Activated CD4-positive, alpha-beta T cell treated with anti-CD3 and anti-CD28 coated beads, Interleukin-2, amount 10 ng/mL, durations not matched to agents 24 days and 14 days (primary cell): ENCODE measurements around the gene TIMM44. TPM values are rescaled to one million over a fixed set of nuclear protein-coding genes. Genes with fewer than 3 reads are reported as not detected.
"Not testable (repeated sequence)": the region's sequence is repeated elsewhere in the genome, so short reads cannot be mapped to it uniquely, and the experiment has no call there.

Experiments used
- DNase-seq: peaks from one replicate; pipeline ENCODE4 v3.0.0; 2022
- H3K27ac Mint-ChIP-seq: one replicate; pipeline ENCODE4 v1.8.0; 2022; ENCODE audit warnings: mild to moderate bottlenecking, mixed read lengths
- H3K27me3 Mint-ChIP-seq: one replicate; pipeline ENCODE4 v1.8.0; 2022; ENCODE audit warnings: mixed read lengths
- H3K36me3 Mint-ChIP-seq: one replicate; pipeline ENCODE4 v1.8.0; 2022; ENCODE audit warnings: low read depth, mild to moderate bottlenecking, mixed read lengths
- H3K4me1 Mint-ChIP-seq: one replicate; pipeline ENCODE4 v1.8.0; 2021; ENCODE audit warnings: mixed read lengths
- H3K4me3 Mint-ChIP-seq: one replicate; pipeline ENCODE4 v1.8.0; 2022; ENCODE audit warnings: mild to moderate bottlenecking, moderate library complexity, mixed read lengths
- H3K9me3 Mint-ChIP-seq: one replicate; pipeline ENCODE4 v1.8.0; 2021; ENCODE audit warnings: mixed read lengths
- intact Hi-C: fragments of 100-400 bp; cut with micrococcal nuclease; formaldehyde crosslinking; loops from one replicate; pipeline ENCODE4 v1.15.1; 2023
- total RNA-seq: library from RNA; stranded (reverse); gene quantifications from 2 replicates; pipeline ENCODE4 v1.2.3, GENCODE V29; 2022

TIMM44 gene
- total RNA-seq, 1 donor from 2014 or later, result 111 TPM

- H3K4me1 Mint-ChIP-seq, result no peaks in the 10 kb centered on the region
- intact Hi-C loops, result no loop called here
- H3K4me3 Mint-ChIP-seq, result no peak overlapping the region
- H3K9me3 Mint-ChIP-seq, result no peaks in the 10 kb centered on the region
- no peaks in the 10 kb centered on the region for H3K27me3 Mint-ChIP-seq
- peaks cover 33% of the 10 kb centered on the region for H3K36me3 Mint-ChIP-seq
- no peak for DNase-seq
- no peak overlapping the region for H3K27ac Mint-ChIP-seq
These were observed 25.5 kb upstream of the TIMM44 start for GRCh38 chr19:7968796-7969554.

GRCh38 chr19:7968008-7968795 is 24.7 kb upstream of the TIMM44 start:
- no peak overlapping the region for H3K4me3 Mint-ChIP-seq
- intact Hi-C loops, result no loop called here
- H3K27ac Mint-ChIP-seq, result no peak overlapping the region
- peaks cover 31% of the 10 kb centered on the region for H3K36me3 Mint-ChIP-seq
- no peak for DNase-seq
- no peaks in the 10 kb centered on the region for H3K4me1 Mint-ChIP-seq
- no peaks in the 10 kb centered on the region for H3K9me3 Mint-ChIP-seq
- H3K27me3 Mint-ChIP-seq, result no peaks in the 10 kb centered on the region

DNA sequence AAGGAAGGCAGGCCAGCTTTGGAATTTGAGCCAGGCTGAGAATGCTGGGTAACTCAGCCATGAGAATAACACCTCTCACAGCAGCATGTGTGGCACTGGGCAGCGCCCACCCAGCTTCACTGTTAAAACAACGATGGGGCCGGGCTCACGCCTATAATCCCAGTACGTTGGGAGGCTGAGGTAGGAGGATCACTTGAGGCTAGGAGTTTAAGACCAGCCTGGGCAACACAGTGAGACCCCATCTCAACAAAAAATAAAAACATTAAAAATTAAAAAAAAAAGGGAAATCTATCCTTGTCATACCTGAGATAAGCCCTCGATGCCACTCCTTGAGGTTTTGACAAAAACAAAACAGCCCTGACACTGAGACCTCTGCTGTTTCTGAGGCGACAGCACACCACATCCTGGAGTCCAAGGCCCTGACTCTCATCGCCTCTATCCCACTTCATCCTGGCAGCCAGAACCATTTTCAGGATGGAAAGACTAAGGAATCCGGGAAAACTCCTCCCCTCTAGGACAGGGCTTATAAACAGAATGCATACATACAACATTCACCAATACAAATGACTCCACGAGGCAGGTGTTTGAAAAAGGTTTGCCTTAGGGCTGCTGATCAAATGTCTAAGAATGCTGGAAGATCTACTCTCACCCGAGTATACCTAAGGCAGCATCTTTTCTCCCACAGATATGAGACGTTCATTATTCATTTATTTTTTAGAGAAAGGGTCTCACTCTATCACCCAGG is 22.6 kb upstream of the TIMM44 start:
- Mint-ChIP-seq H3K27ac (peak overlapping the region; percentile 54), H3K4me1 (no peaks in the 10 kb centered on the region), H3K27me3 (no peaks in the 10 kb centered on the region), H3K9me3 (no peaks in the 10 kb centered on the region), H3K4me3 (no peak overlapping the region), H3K36me3 (peaks cover 40% of the 10 kb centered on the region)
- DNase-seq, result no peak
- intact Hi-C loops, result no loop called here

- H3K4me3 Mint-ChIP-seq, result no peak overlapping the region
- H3K27me3 Mint-ChIP-seq, result no peaks in the 10 kb centered on the region
- H3K4me1 Mint-ChIP-seq, result no peaks in the 10 kb centered on the region
- no peak for DNase-seq
- H3K9me3 Mint-ChIP-seq, result no peaks in the 10 kb centered on the region
- peaks cover 42% of the 10 kb centered on the region for H3K36me3 Mint-ChIP-seq
- intact Hi-C loops, result no loop called here
- H3K27ac Mint-ChIP-seq, result peak overlapping the region; percentile 3
These were observed 21.9 kb upstream of the TIMM44 start for GRCh38 chr19:7965259-7965841.

DNA sequence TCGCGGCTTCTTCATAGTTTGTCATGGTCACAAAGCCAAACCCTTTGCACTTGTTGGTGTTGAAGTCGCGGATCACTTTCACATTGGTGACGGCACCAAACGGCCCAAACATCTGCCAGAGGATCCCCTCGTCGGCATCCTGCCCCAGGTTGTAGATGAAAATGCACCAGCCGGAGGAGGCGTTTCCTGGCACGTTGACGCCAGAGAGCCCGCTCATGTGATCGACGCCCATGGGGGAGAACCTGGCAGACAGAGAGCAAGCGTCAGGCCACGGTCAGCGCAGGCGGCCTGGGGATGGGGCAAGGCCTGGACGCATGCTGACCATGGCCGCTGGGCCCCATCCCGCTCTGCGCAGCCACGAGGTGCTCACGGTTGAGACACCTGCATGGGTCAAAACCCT is 20.1 kb upstream of the TIMM44 start:
- Mint-ChIP-seq H3K9me3 (no peaks in the 10 kb centered on the region), H3K4me3 (no peak overlapping the region), H3K4me1 (no peaks in the 10 kb centered on the region), H3K36me3 (peaks cover 45% of the 10 kb centered on the region), H3K27me3 (no peaks in the 10 kb centered on the region), H3K27ac (no peak overlapping the region)
- intact Hi-C loops, result no loop called here
- DNase-seq, result no peak

DNA sequence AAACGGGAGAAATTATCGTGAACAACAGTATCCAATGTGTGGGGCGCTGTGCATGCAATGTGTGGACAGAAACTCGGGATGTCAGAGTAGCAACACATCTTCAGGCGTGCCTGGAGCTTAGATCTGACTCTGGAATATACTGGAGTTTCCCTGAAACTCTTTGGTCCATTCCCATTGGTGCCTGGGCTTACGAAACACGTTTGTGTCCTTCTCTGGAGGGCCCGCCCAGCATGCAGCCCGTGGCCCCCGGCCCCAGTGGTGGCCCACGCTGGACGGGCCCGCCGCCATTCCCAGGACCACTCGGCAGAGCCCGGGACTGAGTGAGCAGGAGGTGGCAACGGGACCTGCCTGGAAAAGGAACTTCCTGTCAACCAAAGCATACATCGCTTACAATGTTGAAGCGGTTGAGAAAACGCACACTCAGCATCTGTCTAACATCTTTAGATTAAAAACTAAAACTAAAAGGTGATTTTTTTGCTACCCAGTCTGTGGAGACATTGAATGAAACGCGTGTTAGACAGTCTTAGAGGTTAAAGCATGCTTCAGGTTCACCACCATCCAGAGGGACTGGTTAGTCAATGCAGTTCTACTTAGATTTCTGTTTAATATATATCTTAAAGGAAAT is 19.3 kb upstream of the TIMM44 start:
- Mint-ChIP-seq H3K4me1 (no peaks in the 10 kb centered on the region), H3K27ac (no peak overlapping the region), H3K4me3 (no peak overlapping the region), H3K9me3 (no peaks in the 10 kb centered on the region), H3K36me3 (peaks cover 45% of the 10 kb centered on the region), H3K27me3 (no peaks in the 10 kb centered on the region)
- intact Hi-C loops, result no loop called here
- no peak for DNase-seq

DNA sequence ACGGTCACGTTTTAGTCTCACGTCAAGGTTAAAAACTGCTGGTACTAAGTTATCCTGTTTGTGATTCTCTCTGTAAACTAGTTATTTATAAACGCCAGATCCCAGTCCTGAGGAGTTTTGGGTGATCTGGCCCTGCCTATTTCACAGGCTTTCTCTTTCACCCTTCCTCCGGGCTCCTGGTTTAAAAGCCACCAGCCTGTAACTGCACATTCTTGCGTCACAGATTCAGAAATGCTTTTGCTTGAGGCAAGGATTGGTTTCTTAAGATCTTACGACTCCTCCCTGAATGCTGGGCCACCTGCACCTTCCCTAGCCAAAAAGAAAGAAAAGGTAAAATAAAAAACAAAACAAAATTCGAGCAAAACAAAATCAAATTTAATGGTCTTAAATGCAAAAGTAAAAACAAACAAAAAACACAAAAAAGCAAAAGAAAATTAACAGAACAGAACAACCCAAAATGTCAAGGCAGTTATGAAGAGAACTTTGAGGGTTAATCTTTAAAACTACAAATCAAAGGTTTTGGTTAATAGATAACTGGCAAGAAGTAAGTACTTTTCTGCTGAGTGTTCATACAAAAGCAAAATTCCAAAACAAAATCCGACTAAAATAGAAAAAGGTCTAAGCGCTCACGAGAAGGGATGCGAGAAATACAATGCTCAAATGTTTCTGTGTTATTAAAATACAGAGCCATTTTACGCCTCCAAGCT is 18.6 kb upstream of the TIMM44 start:
- Mint-ChIP-seq H3K36me3 (peaks cover 39% of the 10 kb centered on the region), H3K27me3 (no peaks in the 10 kb centered on the region), H3K4me1 (no peaks in the 10 kb centered on the region), H3K4me3 (no peak overlapping the region), H3K9me3 (no peaks in the 10 kb centered on the region), H3K27ac (no peak overlapping the region)
- DNase-seq, result no peak
- intact Hi-C loops, result no loop called here

GRCh38 chr19:7961082-7961481 is 17.6 kb upstream of the TIMM44 start:
- H3K9me3 Mint-ChIP-seq, intact Hi-C loops, DNase-seq, H3K27me3 Mint-ChIP-seq, H3K4me1 Mint-ChIP-seq, H3K4me3 Mint-ChIP-seq, H3K27ac Mint-ChIP-seq: not testable (repeated sequence)
- H3K36me3 Mint-ChIP-seq, result peaks cover 32% of the 10 kb centered on the region

DNA sequence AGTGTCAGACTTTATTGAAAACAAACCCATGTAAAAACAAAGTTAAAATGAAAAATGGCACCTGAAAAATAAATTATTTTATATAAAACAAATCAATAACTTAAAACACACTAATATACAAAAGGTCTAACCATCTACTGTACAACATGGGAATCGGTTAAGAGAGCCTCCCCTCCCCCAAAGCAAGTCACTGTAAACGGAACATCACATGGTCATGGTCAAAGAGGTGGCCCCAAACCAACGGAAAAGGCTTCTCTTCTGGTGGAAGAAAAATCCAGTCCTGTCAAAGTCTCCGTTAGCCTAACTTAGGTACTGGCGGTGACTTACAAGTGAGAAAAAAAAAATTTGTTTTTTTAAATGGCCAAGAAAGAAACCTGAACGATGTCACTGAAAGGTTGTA is 15.7 kb upstream of the TIMM44 start:
- DNase-seq, result no peak
- Mint-ChIP-seq H3K9me3 (no peaks in the 10 kb centered on the region), H3K4me1 (no peaks in the 10 kb centered on the region), H3K4me3 (no peak overlapping the region), H3K36me3 (peaks cover 27% of the 10 kb centered on the region), H3K27ac (no peak overlapping the region), H3K27me3 (no peaks in the 10 kb centered on the region)
- intact Hi-C loops, result no loop called here

- Mint-ChIP-seq H3K36me3 (peaks cover 9% of the 10 kb centered on the region), H3K4me1 (peaks cover 2% of the 10 kb centered on the region), H3K27ac (no peak overlapping the region), H3K4me3 (no peak overlapping the region), H3K27me3 (no peaks in the 10 kb centered on the region), H3K9me3 (no peaks in the 10 kb centered on the region)
- no peak for DNase-seq
- intact Hi-C loops, result no loop called here
These were observed 12.2 kb upstream of the TIMM44 start for GRCh38 chr19:7955696-7956095.

GRCh38 chr19:7953576-7953975 is 10.1 kb upstream of the TIMM44 start:
- no peak overlapping the region for H3K27ac Mint-ChIP-seq
- H3K4me3 Mint-ChIP-seq, result no peak overlapping the region
- peaks cover 2% of the 10 kb centered on the region for H3K4me1 Mint-ChIP-seq
- H3K27me3 Mint-ChIP-seq, result no peaks in the 10 kb centered on the region
- DNase-seq, result no peak
- H3K9me3 Mint-ChIP-seq, result no peaks in the 10 kb centered on the region
- intact Hi-C loops, result no loop called here
- peaks cover 3% of the 10 kb centered on the region for H3K36me3 Mint-ChIP-seq

GRCh38 chr19:7953060-7953459 is 9.6 kb upstream of the TIMM44 start:
- intact Hi-C loops, result no loop called here
- Mint-ChIP-seq H3K36me3 (peaks cover 3% of the 10 kb centered on the region), H3K9me3 (no peaks in the 10 kb centered on the region), H3K4me3 (no peak overlapping the region), H3K27ac (no peak overlapping the region), H3K27me3 (no peaks in the 10 kb centered on the region), H3K4me1 (peaks cover 2% of the 10 kb centered on the region)
- no peak for DNase-seq

DNA sequence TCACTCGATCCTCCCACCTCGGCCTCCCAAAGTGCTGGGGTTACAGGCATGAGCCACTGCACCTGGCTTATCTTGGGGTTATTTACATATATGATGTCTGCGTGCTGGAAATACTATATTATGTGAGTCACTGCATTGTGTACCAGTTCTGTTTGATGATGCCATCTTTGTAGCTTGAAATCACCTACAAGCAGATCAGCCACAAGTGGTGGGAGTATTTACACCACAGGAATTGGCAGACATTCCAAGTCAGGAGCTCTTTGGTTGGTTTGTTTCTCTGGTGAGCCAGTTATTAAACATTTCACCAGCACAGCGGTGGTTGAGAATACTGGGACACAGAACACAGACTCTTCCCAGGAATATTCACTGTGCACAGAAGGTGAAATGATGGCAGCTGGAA is 4.5 kb upstream of the TIMM44 start:
- intact Hi-C loops, result loop anchor here (10.0 kb wide), 1 partner anchor 207 kb away; no protein-coding TSS in a partner anchor

More for the DNA sequence above, 4.5 kb upstream of the TIMM44 start:
- no peaks in the 10 kb centered on the region for H3K27me3 Mint-ChIP-seq
- H3K27ac Mint-ChIP-seq, result no peak overlapping the region
- H3K36me3 Mint-ChIP-seq, result peaks cover 2% of the 10 kb centered on the region
- no peak for DNase-seq
- H3K4me3 Mint-ChIP-seq, result no peak overlapping the region
- H3K9me3 Mint-ChIP-seq, result no peaks in the 10 kb centered on the region
- H3K4me1 Mint-ChIP-seq, result peaks cover 16% of the 10 kb centered on the region
